Stomach (tissue), 19 donors: ENCODE results near the gene SMIM38. TPM values are rescaled to one million over a fixed set of nuclear protein-coding genes. Genes with fewer than 3 reads are reported as not detected.

ENCODE experiments used
- DNase-seq, 2 donors: peaks; one replicate each; pipeline versions ENCODE4 v3.0.0 to v3.0.0-alpha.2; 2013 to 2019
- H3K27ac ChIP-seq, 5 donors: fragments of 200-600 bp in 4 of 5; sonication (generic) in 4 of 5; one replicate each; pipeline ENCODE4 v1.5.1; 2013 to 2019; ENCODE audit warnings: mild to moderate bottlenecking in 1 of 5, moderate library complexity in 1 of 5
- H3K27me3 ChIP-seq, 3 donors: fragments of 200-600 bp; sonication (generic); one replicate each; pipeline ENCODE4 v1.5.1; 2017 to 2019; ENCODE audit warnings: mixed run types in 1 of 3
- H3K36me3 ChIP-seq, 4 donors: fragments of 200-600 bp; sonication (generic); 1 replicate in 3 of 4; 2 replicates in 1 of 4; pipeline ENCODE4 v1.5.1; 2016 to 2019
- H3K4me1 ChIP-seq, 4 donors: fragments of 200-600 bp; sonication (generic); one replicate each; pipeline ENCODE4 v1.5.1; 2016 to 2019
- H3K4me3 ChIP-seq, 4 donors: fragments of 200-600 bp; sonication (generic) in 3 of 4; one replicate each; pipeline ENCODE4 v1.5.1; 2016 to 2019; ENCODE audit warnings: mild to moderate bottlenecking in 1 of 4
- H3K9me3 ChIP-seq, 4 donors: fragments of 200-600 bp; sonication (generic); one replicate each; pipeline ENCODE4 v1.5.1; 2016 to 2019
- CTCF ChIP-seq, 7 experiments: fragments of 450-650 bp in 4 of 7; fragments of 200-600 bp in 3 of 7; sonication (generic) in 3 of 7; IDR thresholded peaks; one replicate each; pipeline ENCODE4 v1.5.1; 2016 to 2019; ENCODE audit warnings: antibody characterized with exemption in 7 of 7, control low read depth in 2 of 7, mild to moderate bottlenecking in 1 of 7
- EP300 ChIP-seq: sonication (generic); formaldehyde crosslinking; IDR thresholded peaks from one replicate; pipeline ENCODE4 v1.6.1; 2017; ENCODE audit warnings: antibody characterized with exemption
- POLR2A ChIP-seq, 4 donors: fragments of 450-650 bp; IDR thresholded peaks; one replicate each; pipeline ENCODE4 v1.6.1; 2016; ENCODE audit warnings: antibody characterized with exemption in 4 of 4, control low read depth in 2 of 4, mild to moderate bottlenecking in 1 of 4, moderate library complexity in 1 of 4
- POLR2AphosphoS5 ChIP-seq, 3 donors: sonication (generic); formaldehyde crosslinking; IDR thresholded peaks; one replicate each; pipeline ENCODE4 v1.6.1; 2016; ENCODE audit warnings: antibody characterized with exemption in 3 of 3
- whole genome bisulfite sequencing, 5 donors: extraction: QIAGEN DNeasy Blood & Tissue Kit in 3 of 5; methylation state at CpG; one replicate each; pipeline versions ENCODE4 v1.1.5 to v1.1.7; 2013 to 2018; 5-methylcytosine and 5-hydroxymethylcytosine counted together
- intact Hi-C: fragments of 100-400 bp; cut with DNase I; formaldehyde crosslinking; loops from one replicate; pipeline ENCODE4 v1.15.1; 2023; ENCODE audit warnings: low total_unique reads
- long read RNA-seq, 10 donors: transcript quantifications; one replicate each; lab custom pipeline, GENCODE V29; 2026
- polyA plus RNA-seq, 3 donors: library from polyadenylated mRNA; stranded (reverse); fragments of 200-250 nt; gene quantifications; one replicate each; pipeline ENCODE4 v1.2.3, GENCODE V29; 2013
- total RNA-seq, 5 donors: library from RNA; depleted of rRNA; stranded (reverse); fragments of >200 nt; gene quantifications; one replicate each; pipeline versions ENCODE4 v1.1.0 to v1.2.3, GENCODE V29; 2014 to 2016
- donor health status: healthy with polysubstance abuse.
- donor health status: Bipolar disorder and iron deficiency.
- donor health status: healthy.

Gene SMIM38
- total RNA-seq: 10 to 100 TPM in 2 of 5 donors, 1 to 10 TPM in 2, not detected in 1; 1.2 to 31.2 (median 14.7) TPM
- 10 to 100 TPM in 1 of 3 donors, 1 to 10 TPM in 2; 1.9 to 22.7 (median 8.1) TPM for polyA plus RNA-seq
- long read RNA-seq, donor 1: 0 reads
- long read RNA-seq, donor 2: 0 reads
- long read RNA-seq, donor 3, partial matches to known transcripts: 0 of 1 reads
- long read RNA-seq, donor 3, other reads (novel, unspliced or antisense): 0 of 1 reads
- long read RNA-seq, donor 4: 0 reads
- long read RNA-seq, donor 5: 0 reads
- long read RNA-seq, donor 6, partial matches to known transcripts: 13 of 22 reads
- long read RNA-seq, donor 6, other reads (novel, unspliced or antisense): 5 of 22 reads
- long read RNA-seq, donor 7: 0 reads
- long read RNA-seq, donor 8, partial matches to known transcripts: 10 of 10 reads
- long read RNA-seq, donor 8, other reads (novel, unspliced or antisense): 0 of 10 reads
- long read RNA-seq, donor 9: 0 reads
- long read RNA-seq, donor 10: 0 reads

GRCh38 chr11:69155302-69156234, at the start of gene SMIM38:
Gene SMIM38 (plus strand): TSS chr11:69155935. CDS start chr11:69157847, 1,912 bp downstream.
- H3K27ac ChIP-seq: peak within 1 kb of the TSS; percentile 30 to 70 (median 50)
- peak within 1 kb of the TSS; percentile 18 to 33 (median 28) for H3K4me3 ChIP-seq
- peaks cover 10 to 23% (median 15%) of the 10 kb centered on the region in 4 donors for H3K4me1 ChIP-seq
- TF ChIP-seq POLR2A (IDR thresholded peaks at IDR 0.05): no peak
- peak in 1 of 3 donors; percentile 46 for TF ChIP-seq POLR2AphosphoS5 (IDR thresholded peaks at IDR 0.05)
- TF ChIP-seq EP300: no peak
- TF ChIP-seq CTCF (IDR thresholded peaks at IDR 0.05): no peak
- H3K36me3 ChIP-seq: no peaks in the 10 kb centered on the region
- WGBS, 5 donors: 65 to 71% (median 69%) methylated on average over 24 to 32 of the region's 32 CpGs
- H3K27me3 ChIP-seq: peaks cover 0 to 30% (median 0%) of the 10 kb centered on the region in 3 donors
- intact Hi-C loops: no loop called here
- no peaks in the 10 kb centered on the region for H3K9me3 ChIP-seq
- DNase-seq: peak; percentile 63 to 73

GRCh38 chr11:69106031-69106811, 49.5 kb upstream of the SMIM38 start:
- peaks cover 0 to 13% (median 0%) of the 10 kb centered on the region in 4 donors for H3K36me3 ChIP-seq
- peak in 1 of 2 donors; percentile 78 for DNase-seq
- WGBS, 5 donors: 32 to 50% (median 45%) methylated on average over 18 to 23 of the region's 23 CpGs
- intact Hi-C loops: no loop called here
- no peak overlapping the region for H3K4me3 ChIP-seq
- H3K27ac ChIP-seq: peak overlapping the region in 4 of 5 donors; percentile 9 to 62 (median 39)
- H3K27me3 ChIP-seq: no peaks in the 10 kb centered on the region
- H3K9me3 ChIP-seq: no peaks in the 10 kb centered on the region
- TF ChIP-seq EP300: no peak
- TF ChIP-seq CTCF (IDR thresholded peaks at IDR 0.05): peak in 1 of 7 experiments; percentile 22
- TF ChIP-seq POLR2A (IDR thresholded peaks at IDR 0.05): no peak
- TF ChIP-seq POLR2AphosphoS5 (IDR thresholded peaks at IDR 0.05): peak in 1 of 3 donors; percentile 19
- H3K4me1 ChIP-seq: peaks cover 8 to 36% (median 30%) of the 10 kb centered on the region in 4 donors

- no peak overlapping the region for H3K4me3 ChIP-seq
- H3K27ac ChIP-seq: no peak overlapping the region
- peaks cover 0 to 13% (median 0%) of the 10 kb centered on the region in 4 donors for H3K36me3 ChIP-seq
- H3K4me1 ChIP-seq: peaks cover 8 to 24% (median 22%) of the 10 kb centered on the region in 4 donors
- intact Hi-C loops: no loop called here
- no peak for TF ChIP-seq POLR2A (IDR thresholded peaks at IDR 0.05)
- TF ChIP-seq EP300: no peak
- no peak for TF ChIP-seq POLR2AphosphoS5 (IDR thresholded peaks at IDR 0.05)
- no peak for TF ChIP-seq CTCF (IDR thresholded peaks at IDR 0.05)
- no peaks in the 10 kb centered on the region for H3K27me3 ChIP-seq
- no peak for DNase-seq
- H3K9me3 ChIP-seq: no peaks in the 10 kb centered on the region
Observed at GRCh38 chr11:69107413-69107812, 48.3 kb upstream of the SMIM38 start.
